Neural cell (in vitro differentiated cells): ENCODE measurements around the gene NCR3LG1.

Source experiments
- CTCF ChIP-seq: fragments of 450-650 bp; IDR thresholded peaks from 2 replicates; pipeline ENCODE4 v1.5.1; 2014; ENCODE audit warnings: antibody characterized with exemption, mild to moderate bottlenecking, moderate library complexity; ENCODE audit not compliant: poor library complexity, severe bottlenecking
- EZH2 ChIP-seq: fragments of 200-600, 300-800 bp; shearing (Covaris generic), sonication (generic); IDR thresholded peaks from 2 replicates; pipeline ENCODE4 v1.6.1; 2014; ENCODE audit warnings: antibody characterized with exemption, low read length, borderline replicate concordance, mild to moderate bottlenecking; ENCODE audit not compliant: insufficient read depth, poor library complexity, severe bottlenecking
- POLR2AphosphoS5 ChIP-seq: IDR thresholded peaks from 2 replicates; pipeline ENCODE4 v1.6.1; 2012
- REST ChIP-seq: IDR thresholded peaks from 2 replicates; pipeline ENCODE4 v1.6.1; 2012; ENCODE audit warnings: borderline replicate concordance

- TF ChIP-seq CTCF: no peak
- TF ChIP-seq EZH2: no peak
- no peak for TF ChIP-seq REST
- TF ChIP-seq POLR2AphosphoS5: no peak
These were observed 36.2 kb downstream of the NCR3LG1 start for GRCh38 chr11:17387811-17388210.
